Measurements from ENCODE around the gene CHD9. TPM values are rescaled to one million over a fixed set of nuclear protein-coding genes. Genes with fewer than 3 reads are reported as not detected.

Gene CHD9
- polyA plus RNA-seq, 1 donor from 2014 or later: 69.3 TPM

GRCh38 chr16:53092284-53092683 is 37.5 kb downstream of the CHD9 start:
- H2AFZ ChIP-seq (ENCODE audit: low read depth, low read length): peak overlapping the region; percentile 57
- no peaks in the 10 kb centered on the region for H3K79me2 ChIP-seq (replicated peaks; ENCODE audit: insufficient read depth, low read length)
- no peaks in the 10 kb centered on the region for H4K20me1 ChIP-seq (ENCODE audit: insufficient read depth)
- H3K27ac ChIP-seq (ENCODE audit: low read length): peak overlapping the region; percentile 71
- peak overlapping the region; percentile 13 for H3K9ac ChIP-seq (ENCODE audit: low read length)
- no peaks in the 10 kb centered on the region for H3F3A ChIP-seq (ENCODE audit: insufficient read depth, low read length, poor library complexity, severe bottlenecking)
- no peak overlapping the region for H3K4me2 ChIP-seq (ENCODE audit: low read length)
- TF ChIP-seq TAF1 (IDR thresholded peaks at IDR 0.05; ENCODE audit: low read depth) (no peak), CTCF (IDR thresholded peaks at IDR 0.05; ENCODE audit: poor library complexity, severe bottlenecking) (no peak), POLR2AphosphoS5 (IDR thresholded peaks at IDR 0.05) (no peak), SMC3 (conservative IDR thresholded peaks at IDR 0.05; ENCODE audit: poor library complexity) (no peak), EZH2 (IDR thresholded peaks at IDR 0.05; ENCODE audit: borderline replicate concordance, insufficient read depth, low read length, poor library complexity, severe bottlenecking) (no peak), EP300 (conservative IDR thresholded peaks at IDR 0.05; ENCODE audit: poor library complexity, severe bottlenecking) (no peak), REST (IDR thresholded peaks at IDR 0.05; ENCODE audit: borderline replicate concordance) (no peak), MXI1 (conservative IDR thresholded peaks at IDR 0.05; ENCODE audit: poor library complexity, severe bottlenecking) (no peak), RAD21 (conservative IDR thresholded peaks at IDR 0.05) (no peak)
- H3K9me2 ChIP-seq (ENCODE audit: insufficient read depth, low read length): no peaks in the 10 kb centered on the region
- no peaks in the 10 kb centered on the region for H3K36me3 ChIP-seq (ENCODE audit: insufficient read depth, low read length)
- H3K9me3 ChIP-seq (ENCODE audit: low read length): no peaks in the 10 kb centered on the region
- H3K4me3 ChIP-seq (ENCODE audit: low read length): peak overlapping the region; percentile 55
- H3K27me3 ChIP-seq (ENCODE audit: insufficient read depth, low read depth, low read length): no peaks in the 10 kb centered on the region

GRCh38 chr16:53093162-53093744 is 38.5 kb downstream of the CHD9 start:
- Histone ChIP-seq H3K4me3 (ENCODE audit: low read length) (no peak overlapping the region), H3K4me2 (ENCODE audit: low read length) (no peak overlapping the region), H3K27ac (ENCODE audit: low read length) (no peak overlapping the region), H3K36me3 (ENCODE audit: insufficient read depth, low read length) (no peaks in the 10 kb centered on the region), H3K9me3 (ENCODE audit: low read length) (no peaks in the 10 kb centered on the region), H4K20me1 (ENCODE audit: insufficient read depth) (no peaks in the 10 kb centered on the region), H3K9me2 (ENCODE audit: insufficient read depth, low read length) (no peaks in the 10 kb centered on the region), H3F3A (ENCODE audit: insufficient read depth, low read length, poor library complexity, severe bottlenecking) (no peaks in the 10 kb centered on the region), H2AFZ (ENCODE audit: low read depth, low read length) (no peak overlapping the region), H3K27me3 (ENCODE audit: insufficient read depth, low read depth, low read length) (no peaks in the 10 kb centered on the region), H3K79me2 (replicated peaks; ENCODE audit: insufficient read depth, low read length) (no peaks in the 10 kb centered on the region), H3K9ac (ENCODE audit: low read length) (no peak overlapping the region)
- TF ChIP-seq RAD21 (conservative IDR thresholded peaks at IDR 0.05): no peak
- TF ChIP-seq TAF1 (IDR thresholded peaks at IDR 0.05; ENCODE audit: low read depth): no peak
- no peak for TF ChIP-seq POLR2AphosphoS5 (IDR thresholded peaks at IDR 0.05)
- TF ChIP-seq REST (IDR thresholded peaks at IDR 0.05; ENCODE audit: borderline replicate concordance): no peak
- TF ChIP-seq CTCF (IDR thresholded peaks at IDR 0.05; ENCODE audit: poor library complexity, severe bottlenecking): no peak
- TF ChIP-seq MXI1 (conservative IDR thresholded peaks at IDR 0.05; ENCODE audit: poor library complexity, severe bottlenecking): no peak
- TF ChIP-seq EP300 (conservative IDR thresholded peaks at IDR 0.05; ENCODE audit: poor library complexity, severe bottlenecking): no peak
- TF ChIP-seq EZH2 (IDR thresholded peaks at IDR 0.05; ENCODE audit: borderline replicate concordance, insufficient read depth, low read length, poor library complexity, severe bottlenecking): no peak
- no peak for TF ChIP-seq SMC3 (conservative IDR thresholded peaks at IDR 0.05; ENCODE audit: poor library complexity)

All from neural cell (in vitro differentiated cells).